ENCODE results near the gene CXXC1. TPM values are rescaled to one million over a fixed set of nuclear protein-coding genes. Genes with fewer than 3 reads are reported as not detected.

CXXC1 gene
- total RNA-seq, 1 experiment from 2014 or later: 54.7 TPM

GRCh38 chr18:50301074-50301473 lies 13.6 kb upstream of the CXXC1 start:
- Histone ChIP-seq H3K4me3 (no peak overlapping the region), H3K27ac (no peak overlapping the region), H3K79me2 (ENCODE audit: low read depth) (no peaks in the 10 kb centered on the region), H3K27me3 (ENCODE audit: insufficient read depth, low read depth) (no peaks in the 10 kb centered on the region; the same call in 1 of the 2 replicates), H3K36me3 (ENCODE audit: low read depth) (no peaks in the 10 kb centered on the region), H3F3A (ENCODE audit: insufficient read depth, low read depth) (no peaks in the 10 kb centered on the region), H3K4me1 (replicated peaks; ENCODE audit: insufficient read depth) (peaks cover 13% of the 10 kb centered on the region), H4K20me1 (ENCODE audit: insufficient read depth) (no peaks in the 10 kb centered on the region), H3K9me3 (ENCODE audit: insufficient read depth, low read depth) (peaks cover 3% of the 10 kb centered on the region; the same call in 1 of the 2 replicates), H2AFZ (no peak overlapping the region), H3K4me2 (no peak overlapping the region), H3K9me2 (ENCODE audit: insufficient read depth) (no peaks in the 10 kb centered on the region)
- ChIA-PET CTCF (no interaction called here), POLR2A (ENCODE audit: unreplicated experiment) (no interaction called here)
- no TSS peak for BruUV-seq (replicated peaks)
- intact Hi-C loops (cut with micrococcal nuclease; ENCODE audit: unreplicated experiment): no loop called here
- TF ChIP-seq CTCF (conservative IDR thresholded peaks at IDR 0.05) (no peak), EZH2 (IDR thresholded peaks at IDR 0.05; ENCODE audit: low read depth) (no peak)
- DNase-seq: no peak

GRCh38 chr18:50299626-50300388 lies 12.3 kb upstream of the CXXC1 start:
- DNase-seq: no peak
- intact Hi-C loops (cut with micrococcal nuclease; ENCODE audit: unreplicated experiment): no loop called here
- ChIA-PET POLR2A (ENCODE audit: unreplicated experiment) (no interaction called here), CTCF (no interaction called here)
- BruUV-seq (replicated peaks): no TSS peak
- Histone ChIP-seq H3K9me2 (ENCODE audit: insufficient read depth) (no peaks in the 10 kb centered on the region), H2AFZ (no peak overlapping the region), H3K79me2 (ENCODE audit: low read depth) (no peaks in the 10 kb centered on the region), H3K27me3 (ENCODE audit: insufficient read depth, low read depth) (no peaks in the 10 kb centered on the region; the same call in 1 of the 2 replicates), H3K27ac (no peak overlapping the region), H3K36me3 (ENCODE audit: low read depth) (no peaks in the 10 kb centered on the region), H3K9me3 (ENCODE audit: insufficient read depth, low read depth) (no peaks in the 10 kb centered on the region), H4K20me1 (ENCODE audit: insufficient read depth) (no peaks in the 10 kb centered on the region), H3K4me1 (replicated peaks; ENCODE audit: insufficient read depth) (peaks cover 13% of the 10 kb centered on the region), H3F3A (ENCODE audit: insufficient read depth, low read depth) (no peaks in the 10 kb centered on the region), H3K4me2 (peak overlapping the region; percentile 40; the same call in 1 of the 2 replicates), H3K4me3 (no peak overlapping the region)
- TF ChIP-seq EZH2 (IDR thresholded peaks at IDR 0.05; ENCODE audit: low read depth): no peak
- TF ChIP-seq CTCF (conservative IDR thresholded peaks at IDR 0.05): no peak

- Histone ChIP-seq H3K9me2 (ENCODE audit: insufficient read depth) (no peaks in the 10 kb centered on the region), H3K27me3 (ENCODE audit: insufficient read depth, low read depth) (no peaks in the 10 kb centered on the region; the same call in 1 of the 2 replicates), H3K27ac (no peak overlapping the region), H3K79me2 (ENCODE audit: low read depth) (no peaks in the 10 kb centered on the region), H3F3A (ENCODE audit: insufficient read depth, low read depth) (no peaks in the 10 kb centered on the region), H3K36me3 (ENCODE audit: low read depth) (no peaks in the 10 kb centered on the region), H4K20me1 (ENCODE audit: insufficient read depth) (no peaks in the 10 kb centered on the region), H3K4me1 (replicated peaks; ENCODE audit: insufficient read depth) (peaks cover 13% of the 10 kb centered on the region), H2AFZ (no peak overlapping the region), H3K4me3 (no peak overlapping the region), H3K9me3 (ENCODE audit: insufficient read depth, low read depth) (no peaks in the 10 kb centered on the region), H3K4me2 (peak overlapping the region; percentile 75; the same call in 1 of the 2 replicates)
- CTCF ChIA-PET: no interaction called here
- intact Hi-C loops (cut with micrococcal nuclease; ENCODE audit: unreplicated experiment): no loop called here
- BruUV-seq (replicated peaks): no TSS peak
- TF ChIP-seq CTCF (conservative IDR thresholded peaks at IDR 0.05): no peak
- POLR2A ChIA-PET (ENCODE audit: unreplicated experiment): no interaction called here
- no peak for DNase-seq
Observed at GRCh38 chr18:50298443-50299284, 11.2 kb upstream of the CXXC1 start.

All from PC-9 (cell line).